HFFc6 (cell line): Measurements from ENCODE around the gene KDM2A. TPM values are rescaled to one million over a fixed set of nuclear protein-coding genes. Genes with fewer than 3 reads are reported as not detected.
A peak's percentile ranks its signal among the peaks of the same experiment; 100 is the strongest.
"Not testable (repeated sequence)": the region's sequence is repeated elsewhere in the genome, so short reads cannot be mapped to it uniquely, and the experiment has no call there.

Experiments used
- DNase-seq: peaks from one replicate; pipeline ENCODE4 v3.0.0-alpha.2; 2018
- H3K27ac Mint-ChIP-seq: 2 replicates; pipeline ENCODE4 v1.8.0; 2020; ENCODE audit warnings: mild to moderate bottlenecking, mixed read lengths
- H3K27me3 Mint-ChIP-seq: 2 replicates; pipeline ENCODE4 v1.8.0; 2021; ENCODE audit warnings: mild to moderate bottlenecking, moderate library complexity, mixed read lengths; ENCODE audit not compliant: insufficient read depth
- H3K36me3 Mint-ChIP-seq: 2 replicates; pipeline ENCODE4 v1.8.0; 2021; ENCODE audit warnings: low read depth, mixed read lengths
- H3K4me1 Mint-ChIP-seq: 2 replicates; pipeline ENCODE4 v1.8.0; 2020; ENCODE audit warnings: low read depth, mixed read lengths
- H3K4me3 Mint-ChIP-seq: 2 replicates; pipeline ENCODE4 v1.8.0; 2020; ENCODE audit warnings: mild to moderate bottlenecking, moderate library complexity, mixed read lengths
- H3K9me3 Mint-ChIP-seq: 2 replicates; pipeline ENCODE4 v1.8.0; 2020; ENCODE audit warnings: mild to moderate bottlenecking, mixed read lengths
- total RNA-seq, 6 experiments: library from RNA; stranded (reverse); fragmentation: NEBNext Ultra II Directional; extraction: Animal tissue kit (Norgen Biotek cat#: 25700); gene quantifications; 2 replicates in 1 of 6; 3 replicates in 5 of 6; pipeline ENCODE4 v1.2.3, GENCODE V29; 2021
- TF ChIP-seq, protein P1 (sequence below): fragments of 200-600 bp; sonication (generic); IDR thresholded peaks from 2 replicates; pipeline ENCODE4 v1.5.0; 2021; ENCODE audit warnings: antibody characterized with exemption, mild to moderate bottlenecking

The KDM2A gene
- total RNA-seq, 6 experiments from 2014 or later: 46.1 to 55.0 (median 49.7) TPM

DNA sequence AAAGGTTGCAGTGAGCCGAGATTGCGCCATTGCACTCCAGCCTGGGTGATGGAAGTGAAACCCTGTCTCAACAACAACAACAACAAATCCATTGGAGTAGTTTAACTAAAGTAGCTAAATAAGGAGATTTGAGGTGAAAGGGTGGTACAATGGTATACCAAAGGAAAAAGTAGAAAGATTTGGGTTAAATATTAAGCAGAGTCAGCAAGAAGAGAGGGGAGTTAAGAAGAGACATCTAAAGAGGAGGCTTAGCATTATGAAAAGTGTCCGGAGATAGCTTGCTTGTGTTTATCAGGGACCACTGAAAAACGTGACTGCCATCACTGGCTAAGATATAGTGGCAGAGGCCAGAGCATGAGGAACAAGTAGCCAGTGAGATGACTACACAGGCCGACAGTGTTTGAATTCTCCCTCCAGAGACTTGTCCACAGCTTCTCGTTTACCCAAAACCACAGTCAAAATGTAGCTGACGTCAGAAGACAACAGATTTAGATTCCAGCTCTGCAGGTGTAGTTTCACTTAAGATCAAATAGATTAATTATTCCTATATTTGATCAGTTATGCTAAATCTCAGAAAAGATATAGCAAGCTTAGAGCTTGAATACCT, 114.6 kb downstream of the KDM2A start:
- Mint-ChIP-seq H3K27ac (no peak overlapping the region; the same call in 1 of the 2 replicates), H3K9me3 (no peaks in the 10 kb centered on the region), H3K4me3 (no peak overlapping the region), H3K27me3 (no peaks in the 10 kb centered on the region; the same call in 1 of the 2 replicates), H3K4me1 (peaks cover 8% of the 10 kb centered on the region), H3K36me3 (peaks cover 16% of the 10 kb centered on the region)
- TF ChIP-seq, protein P1, sequence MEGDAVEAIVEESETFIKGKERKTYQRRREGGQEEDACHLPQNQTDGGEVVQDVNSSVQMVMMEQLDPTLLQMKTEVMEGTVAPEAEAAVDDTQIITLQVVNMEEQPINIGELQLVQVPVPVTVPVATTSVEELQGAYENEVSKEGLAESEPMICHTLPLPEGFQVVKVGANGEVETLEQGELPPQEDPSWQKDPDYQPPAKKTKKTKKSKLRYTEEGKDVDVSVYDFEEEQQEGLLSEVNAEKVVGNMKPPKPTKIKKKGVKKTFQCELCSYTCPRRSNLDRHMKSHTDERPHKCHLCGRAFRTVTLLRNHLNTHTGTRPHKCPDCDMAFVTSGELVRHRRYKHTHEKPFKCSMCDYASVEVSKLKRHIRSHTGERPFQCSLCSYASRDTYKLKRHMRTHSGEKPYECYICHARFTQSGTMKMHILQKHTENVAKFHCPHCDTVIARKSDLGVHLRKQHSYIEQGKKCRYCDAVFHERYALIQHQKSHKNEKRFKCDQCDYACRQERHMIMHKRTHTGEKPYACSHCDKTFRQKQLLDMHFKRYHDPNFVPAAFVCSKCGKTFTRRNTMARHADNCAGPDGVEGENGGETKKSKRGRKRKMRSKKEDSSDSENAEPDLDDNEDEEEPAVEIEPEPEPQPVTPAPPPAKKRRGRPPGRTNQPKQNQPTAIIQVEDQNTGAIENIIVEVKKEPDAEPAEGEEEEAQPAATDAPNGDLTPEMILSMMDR: no peak
- no peak for DNase-seq

DNA sequence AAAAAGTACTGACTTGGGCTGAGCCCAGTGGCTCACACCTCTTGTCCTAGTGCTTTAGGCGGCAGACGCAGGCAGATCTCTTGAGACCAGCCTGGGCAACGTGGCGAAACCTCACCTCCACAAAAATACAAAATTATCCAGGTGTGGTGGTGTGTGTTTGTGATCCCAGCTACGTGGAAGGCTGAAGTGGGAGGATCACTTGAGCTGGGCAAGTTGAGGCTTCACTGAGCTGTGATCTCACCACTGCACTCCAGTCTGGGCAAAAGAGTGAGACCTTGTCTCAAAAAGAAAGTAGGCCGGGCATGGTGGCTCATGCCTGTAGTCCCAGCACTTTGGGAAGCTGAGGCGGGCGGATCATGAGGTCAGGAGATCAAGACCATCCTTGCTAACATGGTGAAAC, 115.5 kb downstream of the KDM2A start:
- peaks cover 16% of the 10 kb centered on the region for H3K36me3 Mint-ChIP-seq
- H3K27ac Mint-ChIP-seq, DNase-seq, H3K4me3 Mint-ChIP-seq, H3K27me3 Mint-ChIP-seq, H3K9me3 Mint-ChIP-seq: not testable (repeated sequence)
- H3K4me1 Mint-ChIP-seq: peaks cover 17% of the 10 kb centered on the region

DNA sequence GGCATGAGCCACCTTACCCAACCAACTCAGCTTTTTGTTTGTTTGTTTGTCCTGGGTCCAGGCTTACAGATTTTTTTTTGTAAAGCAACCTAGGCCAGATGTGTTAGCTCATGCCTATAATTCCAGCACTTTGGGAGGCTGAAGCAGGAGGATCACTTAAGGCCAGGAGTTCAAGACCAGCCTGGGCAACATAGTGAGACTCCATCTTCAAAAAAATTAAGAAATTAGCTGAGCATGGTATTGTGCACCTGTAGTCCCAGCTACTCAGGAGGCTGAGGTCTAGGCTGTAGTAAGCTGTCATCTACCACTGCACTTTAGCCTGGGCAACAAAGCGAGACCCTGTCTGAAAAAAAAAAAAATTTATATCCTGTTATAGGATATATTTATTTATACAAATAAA, 118.5 kb downstream of the KDM2A start:
- Mint-ChIP-seq H3K27me3 (peaks cover 4% of the 10 kb centered on the region), H3K9me3 (no peaks in the 10 kb centered on the region), H3K36me3 (peaks cover 31% of the 10 kb centered on the region), H3K4me1 (peaks cover 35% of the 10 kb centered on the region), H3K4me3 (no peak overlapping the region), H3K27ac (no peak overlapping the region)
- TF ChIP-seq, protein P1: no peak
- no peak for DNase-seq

DNA sequence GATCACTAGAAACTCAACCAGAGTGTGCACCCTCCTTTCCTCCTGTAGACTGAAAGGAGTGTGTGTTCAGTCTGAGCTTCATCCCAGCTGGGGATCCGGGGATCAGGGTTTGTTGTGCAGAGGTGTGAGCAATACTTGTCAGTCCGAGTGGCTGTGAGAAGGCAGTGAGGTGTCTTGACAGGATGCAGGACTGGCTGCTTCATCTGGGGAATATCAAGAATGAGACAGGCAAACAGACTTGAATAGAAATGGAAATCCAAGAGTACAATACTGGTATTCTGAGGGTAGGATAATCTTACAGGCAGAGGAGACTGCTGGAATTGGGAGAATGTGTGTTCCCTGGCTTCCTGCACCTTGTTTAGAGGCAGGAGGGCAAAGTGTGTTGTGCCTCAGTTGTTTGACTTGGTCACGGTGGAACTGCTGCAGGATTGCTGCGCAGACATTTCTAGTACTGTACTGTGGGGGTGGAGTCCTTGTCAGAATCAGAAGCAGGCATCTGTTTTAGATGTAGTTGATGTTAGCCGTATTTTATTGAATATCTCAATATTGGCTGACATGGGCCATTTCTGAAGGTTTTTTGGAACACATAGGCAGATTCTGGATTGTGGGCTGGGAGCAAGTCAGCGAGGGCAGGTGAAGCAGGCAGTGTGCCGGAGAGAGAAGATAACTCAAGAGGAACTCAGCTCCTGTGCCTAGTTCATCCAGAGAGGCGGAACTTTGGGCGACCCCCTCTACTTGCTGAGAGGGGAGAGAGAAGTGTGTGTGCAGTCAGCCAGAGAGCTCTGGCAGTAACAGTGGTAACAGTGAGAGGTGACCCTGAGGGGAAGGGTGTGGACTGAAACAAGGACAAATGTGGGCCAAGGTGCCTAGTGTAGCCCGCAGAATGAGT, 120.1 kb downstream of the KDM2A start:
- Mint-ChIP-seq H3K4me3 (peak overlapping the region; percentile 100), H3K36me3 (peaks cover 40% of the 10 kb centered on the region), H3K27me3 (peaks cover 6% of the 10 kb centered on the region), H3K9me3 (no peaks in the 10 kb centered on the region), H3K4me1 (peaks cover 48% of the 10 kb centered on the region), H3K27ac (peak overlapping the region; percentile 99)
- TF ChIP-seq, protein P1: no peak
- no peak for DNase-seq

DNA sequence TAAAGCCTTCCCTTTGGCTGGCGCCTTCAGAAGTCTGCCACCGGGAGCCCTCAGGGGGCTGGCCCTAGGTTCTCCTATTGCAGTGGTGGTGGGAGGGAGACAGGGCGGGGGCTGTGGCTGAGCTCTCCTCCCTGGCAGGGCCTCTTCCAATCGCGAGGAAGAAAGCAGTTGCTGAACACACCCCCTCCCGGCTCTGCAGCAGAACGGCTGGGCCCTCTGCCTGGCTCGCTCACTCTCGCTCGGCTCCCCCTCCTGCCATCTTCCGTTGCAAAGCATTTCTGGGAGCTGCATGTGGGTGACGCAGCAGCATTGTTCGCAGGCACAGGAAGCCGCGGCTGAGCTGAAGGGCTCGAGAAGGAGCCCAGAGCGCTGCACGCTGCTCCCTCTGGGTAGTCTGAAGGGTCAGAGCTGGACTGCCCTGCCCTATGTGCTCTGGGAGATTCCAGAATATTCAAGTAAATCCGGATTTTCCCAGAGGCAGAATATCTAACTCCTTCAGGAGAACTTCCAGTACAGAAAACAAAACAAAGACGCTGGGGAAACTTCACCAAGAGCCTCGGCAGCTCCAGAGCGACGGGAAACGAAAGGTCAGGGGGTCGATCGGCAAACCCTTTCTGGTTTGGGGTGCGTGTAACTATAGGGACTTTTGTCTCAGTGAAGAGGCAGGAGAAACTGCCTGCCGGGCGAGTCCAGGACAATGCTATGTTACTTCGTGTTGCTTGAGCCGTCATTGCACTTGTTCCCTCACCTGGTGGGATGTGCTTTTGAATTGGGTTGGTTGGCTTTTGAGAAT, 120.9 kb downstream of the KDM2A start:
- H3K9me3 Mint-ChIP-seq: no peaks in the 10 kb centered on the region
- peak overlapping the region; percentile 100 for H3K4me3 Mint-ChIP-seq
- peak overlapping the region; percentile 99 for H3K27ac Mint-ChIP-seq
- peaks cover 42% of the 10 kb centered on the region for H3K36me3 Mint-ChIP-seq
- peaks cover 6% of the 10 kb centered on the region for H3K27me3 Mint-ChIP-seq
- TF ChIP-seq, protein P1: peak; percentile 47; the same call in 1 of the 2 replicates
- H3K4me1 Mint-ChIP-seq: peaks cover 53% of the 10 kb centered on the region
- peak; percentile 99 for DNase-seq
